Common myeloid progenitor, CD34-positive (primary cell): Measurements from ENCODE around the gene HELLS. TPM values are rescaled to one million over a fixed set of nuclear protein-coding genes. Genes with fewer than 3 reads are reported as not detected.

Experiments used
- CTCF ChIA-PET: fragments of 350-600 bp; sonication (Branson Sonifier 250); formaldehyde crosslinking; loops from one replicate; lab custom pipeline; 2021; ENCODE audit warnings: antibody characterized with exemption; lab: Charles Lee
- POLR2A ChIA-PET: fragments of 350-600 bp; sonication (Branson Sonifier 250); formaldehyde crosslinking; loops from one replicate; lab custom pipeline; 2021; ENCODE audit warnings: antibody characterized with exemption; lab: Charles Lee
- DNase-seq, 3 donors: peaks; one replicate each; pipeline versions ENCODE4 v3.0.0 to v3.0.0-alpha.2; 2013
- H3K27ac ChIP-seq, 2 experiments: 1 replicate in 1 of 2; 2 replicates in 1 of 2; pipeline ENCODE4 v1.7.0; 2013; ENCODE audit warnings: inconsistent platforms in 2 of 2, low read length in 2 of 2, mild to moderate bottlenecking in 2 of 2, low read depth in 1 of 2, moderate library complexity in 1 of 2; ENCODE audit not compliant: severe bottlenecking in 2 of 2, insufficient read depth in 1 of 2, poor library complexity in 1 of 2
- H3K27me3 ChIP-seq, 5 experiments: replicated peaks in 2 of 5; 1 replicate in 3 of 5; 2 replicates in 2 of 5; pipeline versions ENCODE4 v1.6.1 to v1.7.0; 2013; ENCODE audit warnings: low read length in 4 of 5, mild to moderate bottlenecking in 2 of 5, moderate library complexity in 2 of 5, inconsistent platforms in 1 of 5; ENCODE audit not compliant: insufficient read depth in 5 of 5, control insufficient read depth in 4 of 5
- H3K36me3 ChIP-seq, 4 experiments: 1 replicate in 2 of 4; 2 replicates in 2 of 4; pipeline versions ENCODE4 v1.6.1 to v1.7.0; 2013; ENCODE audit warnings: low read length in 3 of 4, control low read depth in 1 of 4, mild to moderate bottlenecking in 1 of 4; ENCODE audit not compliant: control insufficient read depth in 4 of 4, insufficient read depth in 4 of 4
- H3K4me1 ChIP-seq, 4 experiments: 1 replicate in 3 of 4; 2 replicates in 1 of 4; pipeline versions ENCODE4 v1.6.1 to v1.7.1; 2013; ENCODE audit warnings: low read length in 3 of 4, mild to moderate bottlenecking in 3 of 4, control low read depth in 1 of 4, inconsistent platforms in 1 of 4, moderate library complexity in 1 of 4; ENCODE audit not compliant: control insufficient read depth in 4 of 4, insufficient read depth in 4 of 4; ENCODE audit errors: control extremely low read depth in 1 of 4
- H3K4me3 ChIP-seq, 7 experiments: 1 replicate in 4 of 7; 2 replicates in 3 of 7; pipeline versions ENCODE4 v1.5.1 to v1.7.0; 2013; ENCODE audit warnings: mild to moderate bottlenecking in 7 of 7, low read length in 6 of 7, moderate library complexity in 6 of 7, inconsistent platforms in 2 of 7, low read depth in 2 of 7, control low read depth in 1 of 7; ENCODE audit not compliant: insufficient read depth in 4 of 7, control insufficient read depth in 1 of 7; ENCODE audit errors: extremely low read depth in 1 of 7
- H3K9me3 ChIP-seq, 5 experiments: 1 replicate in 4 of 5; 2 replicates in 1 of 5; pipeline versions ENCODE4 v1.6.1 to v1.7.1; 2013; ENCODE audit warnings: low read length in 4 of 5, mild to moderate bottlenecking in 2 of 5, inconsistent platforms in 1 of 5, low read depth in 1 of 5, moderate library complexity in 1 of 5; ENCODE audit not compliant: control insufficient read depth in 4 of 5, insufficient read depth in 2 of 5; ENCODE audit errors: control extremely low read depth in 1 of 5
- WGBS: methylation state at CpG from one replicate; pipeline ENCODE4 v1.1.5; 2013; ENCODE audit not compliant: insufficient coverage; 5-methylcytosine and 5-hydroxymethylcytosine counted together
- polyA plus RNA-seq: library from polyadenylated mRNA; unstranded; fragments of 120-200 nt; gene quantifications from one replicate; pipeline ENCODE4 v1.2.1, GENCODE V29; 2013

The HELLS gene
- 18.3 TPM for polyA plus RNA-seq

DNA sequence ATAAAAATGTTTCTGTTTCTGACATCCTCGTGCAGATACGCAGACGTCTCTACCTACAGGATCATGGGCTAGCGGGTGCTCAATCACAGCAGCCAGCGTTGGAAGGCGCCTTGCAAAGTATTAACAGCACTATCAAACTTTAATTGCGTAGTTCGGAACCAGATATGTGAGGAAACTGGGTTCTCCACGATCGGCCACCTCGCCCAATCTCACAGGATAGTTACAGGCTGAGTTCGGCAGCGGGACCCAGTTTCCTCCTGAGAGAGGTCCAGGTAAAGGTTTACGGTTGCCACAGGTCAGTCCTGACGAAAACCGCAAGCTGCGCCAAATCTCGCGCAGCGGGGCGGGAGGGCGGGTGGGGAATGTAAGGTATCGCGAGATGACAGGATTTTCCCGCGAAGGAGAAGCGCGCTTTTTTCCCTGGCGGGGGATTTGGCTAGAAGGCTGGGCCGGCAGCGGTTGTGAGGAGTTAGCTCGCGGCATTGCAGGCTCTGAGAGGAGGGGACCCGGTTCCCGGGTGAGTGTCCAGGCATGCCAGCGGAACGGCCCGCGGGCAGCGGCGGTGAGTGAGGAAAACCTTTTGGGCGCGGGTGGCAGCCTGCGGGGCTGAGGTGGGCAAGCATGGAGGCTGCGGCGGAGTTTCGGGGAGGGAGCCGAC lies at the start of gene HELLS:
TSS of gene HELLS (plus strand) at position 398 of the 658 bp plus-strand sequence. CDS start at position 532, 134 bp downstream.
- H3K27ac ChIP-seq, result peak within 1 kb of the TSS; percentile 50 to 70
- DNase-seq, result peak; percentile 82 to 89 (median 88)
- ChIA-PET POLR2A (no interaction called here), CTCF (no interaction called here)
- no peaks in the 10 kb centered on the region for H3K27me3 ChIP-seq
- peaks cover 11 to 27% (median 20%) of the 10 kb centered on the region in 4 experiments for H3K4me1 ChIP-seq
- peak within 1 kb of the TSS; percentile 83 to 98 (median 96) for H3K4me3 ChIP-seq
- H3K9me3 ChIP-seq, result no peaks in the 10 kb centered on the region
- H3K36me3 ChIP-seq, result peaks cover 0 to 2% (median 0%) of the 10 kb centered on the region in 4 experiments
- WGBS, result 0% methylated on average over 35 of the region's 48 CpGs

DNA sequence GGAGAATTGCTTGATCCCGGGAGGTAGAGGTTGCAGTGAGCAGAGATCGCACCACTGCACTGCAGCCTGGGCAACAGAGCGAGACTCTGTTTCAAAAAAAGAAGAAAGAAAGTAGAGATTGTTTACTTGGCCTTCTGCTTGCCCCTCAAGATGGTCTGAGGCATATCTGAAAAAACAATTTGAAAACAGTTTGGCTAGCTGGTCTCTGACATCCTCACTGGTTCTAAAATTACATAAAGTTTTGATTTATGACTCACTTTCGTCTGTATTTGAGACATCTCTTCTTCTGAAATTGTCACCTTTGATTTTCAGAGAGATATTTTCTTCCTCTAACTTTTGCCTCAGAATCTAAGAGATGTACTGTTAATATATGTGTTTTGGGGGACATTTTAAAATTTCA lies 49.6 kb upstream of the HELLS start:
- no peaks in the 10 kb centered on the region for H3K9me3 ChIP-seq
- H3K27ac ChIP-seq, result no peak overlapping the region
- ChIA-PET POLR2A (no interaction called here), CTCF (no interaction called here)
- no peaks in the 10 kb centered on the region for H3K4me1 ChIP-seq
- H3K27me3 ChIP-seq, result no peaks in the 10 kb centered on the region
- H3K4me3 ChIP-seq, result no peak overlapping the region
- WGBS, result 98% methylated on average over 3 of the region's 4 CpGs
- no peaks in the 10 kb centered on the region for H3K36me3 ChIP-seq
- no peak for DNase-seq

DNA sequence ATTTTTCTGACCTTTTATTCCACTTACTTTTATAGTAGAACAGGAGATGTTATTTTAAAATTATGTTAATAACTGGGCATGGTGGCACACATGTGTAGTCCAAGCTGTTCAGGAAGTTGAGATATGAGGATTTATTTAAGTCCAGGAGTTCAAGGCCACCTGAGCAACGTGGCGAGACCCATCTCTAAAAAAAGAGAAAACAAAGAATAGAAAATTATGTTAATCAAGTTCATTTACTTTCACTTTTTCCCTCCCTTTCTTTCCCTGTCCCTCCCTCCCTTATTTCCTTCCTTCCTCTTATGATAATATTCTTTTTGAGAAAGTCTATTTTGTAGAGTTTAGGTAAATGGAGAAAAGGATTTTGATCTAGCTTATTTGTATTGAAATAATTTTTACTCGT lies 48.9 kb upstream of the HELLS start:
- Histone ChIP-seq H3K4me3 (no peak overlapping the region), H3K27me3 (no peaks in the 10 kb centered on the region), H3K27ac (no peak overlapping the region), H3K4me1 (no peaks in the 10 kb centered on the region), H3K9me3 (no peaks in the 10 kb centered on the region), H3K36me3 (no peaks in the 10 kb centered on the region)
- CTCF ChIA-PET, result no interaction called here
- no CpG with 5 or more reads among the region's 3 CpGs for WGBS
- POLR2A ChIA-PET, result interaction anchor here (0.6 kb wide), 1 partner anchor 583 kb away, joined by 3 read pairs; no protein-coding TSS in a partner anchor
- DNase-seq, result no peak

- CTCF ChIA-PET, result no interaction called here
- Histone ChIP-seq H3K36me3 (no peaks in the 10 kb centered on the region), H3K4me3 (no peak overlapping the region), H3K9me3 (no peaks in the 10 kb centered on the region), H3K27me3 (no peaks in the 10 kb centered on the region), H3K4me1 (no peaks in the 10 kb centered on the region), H3K27ac (no peak overlapping the region)
- POLR2A ChIA-PET, result no interaction called here
- 100% methylated on average over 1 of the region's 5 CpGs for WGBS
- no peak for DNase-seq
Observed at GRCh38 chr10:94500063-94500462, 45.5 kb upstream of the HELLS start.

DNA sequence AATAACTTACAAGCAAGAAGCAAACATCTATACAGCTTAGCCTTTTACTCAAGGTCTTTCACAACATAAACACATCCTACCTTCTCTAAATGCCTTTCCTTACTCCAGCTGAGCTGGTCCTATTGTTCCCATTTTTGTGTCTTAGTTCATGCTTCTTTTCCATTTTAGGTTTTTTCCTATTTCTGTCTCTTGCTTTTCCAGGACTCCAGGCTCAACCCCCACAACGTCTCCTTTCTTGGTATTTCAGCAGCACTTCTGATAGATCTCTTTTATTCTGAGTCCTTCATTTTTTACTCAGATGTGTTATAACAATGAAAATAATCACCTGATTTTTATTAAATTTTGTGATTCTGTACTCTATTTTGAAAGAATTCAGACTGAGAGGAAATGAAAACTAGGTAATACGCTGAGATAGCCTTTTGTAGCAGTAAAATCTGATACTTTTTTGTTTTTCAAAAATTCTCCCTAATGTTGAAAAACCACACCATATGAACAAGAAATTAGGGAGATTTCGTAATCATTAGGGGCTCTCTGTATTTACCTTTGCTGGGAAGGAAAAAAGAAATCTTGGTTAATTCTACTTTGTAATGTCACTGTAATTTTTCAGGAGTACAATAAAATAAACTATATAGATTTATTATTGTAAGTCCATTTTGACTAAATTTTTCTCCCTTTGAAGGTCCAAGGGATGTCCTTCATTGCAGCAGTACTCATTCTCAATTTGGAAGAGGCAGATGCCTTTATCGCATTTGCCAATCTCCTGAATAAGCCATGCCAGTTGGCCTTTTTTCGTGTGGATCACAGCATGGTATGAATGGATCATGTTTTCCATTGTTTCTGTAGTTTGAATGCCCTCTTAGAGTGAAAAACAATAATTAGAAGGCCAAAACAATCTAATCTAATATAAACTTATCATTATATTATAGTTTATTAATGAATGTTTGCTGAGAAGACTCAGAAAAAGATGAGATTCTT lies 24.0 kb upstream of the HELLS start:
- no CpG with 5 or more reads among the region's 5 CpGs for WGBS
- no peaks in the 10 kb centered on the region for H3K36me3 ChIP-seq
- no peak for DNase-seq
- no peaks in the 10 kb centered on the region for H3K27me3 ChIP-seq
- H3K4me1 ChIP-seq, result no peaks in the 10 kb centered on the region
- ChIA-PET CTCF (no interaction called here), POLR2A (interaction anchor here (0.6 kb wide), 1 partner anchor 90 kb away, joined by 3 read pairs; no protein-coding TSS in a partner anchor)
- no peaks in the 10 kb centered on the region for H3K9me3 ChIP-seq
- no peak overlapping the region for H3K27ac ChIP-seq
- H3K4me3 ChIP-seq, result no peak overlapping the region

DNA sequence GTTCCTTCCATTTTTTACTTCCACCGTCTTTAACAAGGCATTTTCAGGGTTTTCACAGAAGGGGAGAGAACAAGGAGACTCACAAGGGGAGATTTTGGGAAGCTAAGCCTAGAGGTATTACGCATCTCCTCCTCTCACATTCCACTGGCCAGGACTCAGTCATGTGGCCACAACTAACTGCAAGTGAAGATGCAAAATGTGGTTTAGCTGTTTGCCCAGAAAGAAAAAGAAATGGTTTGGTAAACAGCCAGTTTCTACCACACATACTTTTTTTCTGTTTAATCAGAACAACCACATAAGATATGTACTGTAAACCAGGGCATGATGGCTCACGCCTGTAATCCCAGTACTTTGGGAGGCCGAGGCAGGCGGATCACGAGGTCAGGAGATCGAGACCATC lies 21.4 kb upstream of the HELLS start:
- no peaks in the 10 kb centered on the region for H3K9me3 ChIP-seq
- ChIA-PET CTCF (no interaction called here), POLR2A (no interaction called here)
- H3K36me3 ChIP-seq, result no peaks in the 10 kb centered on the region
- 100% methylated on average over 5 of the region's 7 CpGs for WGBS
- no peak overlapping the region for H3K27ac ChIP-seq
- DNase-seq, result peak in 1 of 3 donors; percentile 5
- no peak overlapping the region for H3K4me3 ChIP-seq
- no peaks in the 10 kb centered on the region for H3K4me1 ChIP-seq
- H3K27me3 ChIP-seq, result no peaks in the 10 kb centered on the region

- POLR2A ChIA-PET, result no interaction called here
Observed at GRCh38 chr10:94524711-94525110, 20.9 kb upstream of the HELLS start.

More at GRCh38 chr10:94524711-94525110, 20.9 kb upstream of the HELLS start:
- DNase-seq, result no peak
- Histone ChIP-seq H3K27me3 (no peaks in the 10 kb centered on the region), H3K36me3 (no peaks in the 10 kb centered on the region), H3K4me1 (no peaks in the 10 kb centered on the region), H3K4me3 (no peak overlapping the region), H3K9me3 (no peaks in the 10 kb centered on the region), H3K27ac (no peak overlapping the region)
- WGBS, result no CpG with 5 or more reads among the region's 5 CpGs
- CTCF ChIA-PET, result no interaction called here
